H9 (cell line): ENCODE results near the gene COMTD1. TPM values are rescaled to one million over a fixed set of nuclear protein-coding genes. Genes with fewer than 3 reads are reported as not detected.

ENCODE experiments used
- DNase-seq: peaks from one replicate; pipeline ENCODE4 v3.0.0-alpha.2; 2017
- H2AFZ ChIP-seq: one replicate; pipeline ENCODE4 v1.6.1; 2013; ENCODE audit warnings: mild to moderate bottlenecking, low read length, control low read depth, moderate library complexity
- H2AK5ac ChIP-seq: 2 replicates; pipeline ENCODE4 v1.6.1; 2013; ENCODE audit warnings: low read length, control low read depth, mixed read lengths; ENCODE audit not compliant: insufficient read length
- H2BK120ac ChIP-seq: one replicate; pipeline ENCODE4 v1.6.1; 2013; ENCODE audit warnings: low read depth, mild to moderate bottlenecking, low read length, control low read depth, inconsistent platforms; ENCODE audit not compliant: poor library complexity, severe bottlenecking
- H2BK12ac ChIP-seq: 2 replicates; pipeline ENCODE4 v1.6.1; 2013; ENCODE audit warnings: low read length, control low read depth, mixed read lengths, low read depth; ENCODE audit not compliant: insufficient read length
- H2BK15ac ChIP-seq: 2 replicates; pipeline ENCODE4 v1.6.1; 2013; ENCODE audit warnings: low read depth, low read length, control low read depth
- H2BK20ac ChIP-seq: one replicate; pipeline ENCODE4 v1.6.1; 2013; ENCODE audit warnings: low read depth, mild to moderate bottlenecking, low read length, control low read depth, inconsistent platforms; ENCODE audit not compliant: poor library complexity, severe bottlenecking
- H2BK5ac ChIP-seq: 2 replicates; pipeline ENCODE4 v1.6.1; 2013; ENCODE audit warnings: low read length, control low read depth, mixed read lengths; ENCODE audit not compliant: insufficient read length
- H3K14ac ChIP-seq: 2 replicates; pipeline ENCODE4 v1.6.1; 2013; ENCODE audit warnings: low read length, control low read depth; ENCODE audit not compliant: insufficient read depth
- H3K18ac ChIP-seq: 2 replicates; pipeline ENCODE4 v1.6.1; 2013; ENCODE audit warnings: low read depth, mild to moderate bottlenecking, mixed read lengths, low read length, control low read depth; ENCODE audit not compliant: insufficient read length
- H3K23ac ChIP-seq: 2 replicates; pipeline ENCODE4 v1.6.1; 2013; ENCODE audit warnings: low read length, control low read depth, mixed read lengths, low read depth; ENCODE audit not compliant: insufficient read length
- H3K23me2 ChIP-seq: 2 replicates; pipeline ENCODE4 v1.6.1; 2013; ENCODE audit warnings: low read depth, mild to moderate bottlenecking, mixed read lengths, low read length, control low read depth; ENCODE audit not compliant: insufficient read length, poor library complexity, severe bottlenecking
- H3K27ac ChIP-seq: 2 replicates; pipeline ENCODE4 v1.5.1; 2013; ENCODE audit warnings: low read length, control low read depth, mixed read lengths, low read depth; ENCODE audit not compliant: insufficient read length
- H3K27me3 ChIP-seq: 2 replicates; pipeline ENCODE4 v1.6.1; 2013; ENCODE audit warnings: low read length, control low read depth, inconsistent platforms; ENCODE audit not compliant: insufficient read depth
- H3K4ac ChIP-seq: 2 replicates; pipeline ENCODE4 v1.6.1; 2013; ENCODE audit warnings: low read depth, mild to moderate bottlenecking, control low read depth, inconsistent platforms, low read length, moderate library complexity
- H3K4me1 ChIP-seq: 2 replicates; pipeline ENCODE4 v1.6.1; 2013; ENCODE audit warnings: low read length, control low read depth, inconsistent platforms; ENCODE audit not compliant: insufficient read depth
- H3K4me2 ChIP-seq: 2 replicates; pipeline ENCODE4 v1.6.1; 2013; ENCODE audit warnings: low read length, control low read depth, mixed read lengths; ENCODE audit not compliant: insufficient read length, insufficient read depth
- H3K56ac ChIP-seq: 2 replicates; pipeline ENCODE4 v1.6.1; 2013; ENCODE audit warnings: low read depth, mild to moderate bottlenecking, mixed read lengths, low read length, control low read depth; ENCODE audit not compliant: insufficient read length
- H3K79me1 ChIP-seq: 2 replicates; pipeline ENCODE4 v1.6.1; 2013; ENCODE audit warnings: low read depth, mild to moderate bottlenecking, moderate library complexity, low read length, control low read depth, inconsistent platforms; ENCODE audit not compliant: insufficient read depth, poor library complexity, severe bottlenecking
- H3K79me2 ChIP-seq: 2 replicates; pipeline ENCODE4 v1.6.1; 2013; ENCODE audit warnings: low read length, control low read depth, inconsistent platforms; ENCODE audit not compliant: insufficient read depth
- H3K9ac ChIP-seq: 2 replicates; pipeline ENCODE4 v1.6.1; 2013; ENCODE audit warnings: low read length, control low read depth, mixed read lengths; ENCODE audit not compliant: insufficient read length; ENCODE audit errors: extremely low read depth
- H3K9me3 ChIP-seq: one replicate; pipeline ENCODE4 v1.6.1; 2013; ENCODE audit warnings: low read depth, low read length, inconsistent platforms; ENCODE audit not compliant: control insufficient read depth
- H3T11ph ChIP-seq: one replicate; pipeline ENCODE4 v1.6.1; 2013; ENCODE audit warnings: mild to moderate bottlenecking, low read length, control low read depth, inconsistent platforms
- H4K20me1 ChIP-seq: one replicate; pipeline ENCODE4 v1.6.1; 2013; ENCODE audit not compliant: control insufficient read depth, insufficient read length, insufficient read depth
- H4K5ac ChIP-seq: 2 replicates; pipeline ENCODE4 v1.6.1; 2013; ENCODE audit warnings: low read depth, mild to moderate bottlenecking, mixed read lengths, low read length, control low read depth; ENCODE audit not compliant: insufficient read length
- H4K8ac ChIP-seq: replicated peaks from 2 replicates; pipeline ENCODE4 v1.6.1; 2013; ENCODE audit warnings: low read length, control low read depth, mixed read lengths, low read depth; ENCODE audit not compliant: insufficient read length
- H4K91ac ChIP-seq: 2 replicates; pipeline ENCODE4 v1.6.1; 2013; ENCODE audit warnings: low read depth, mild to moderate bottlenecking, moderate library complexity, mixed read lengths, low read length, control low read depth; ENCODE audit not compliant: insufficient read length
- H3K27ac Mint-ChIP-seq, 3 experiments: 2 replicates in 2 of 3; 3 replicates in 1 of 3; pipeline ENCODE4 v1.8.0; 2020 to 2021; ENCODE audit warnings: mixed read lengths in 3 of 3, mild to moderate bottlenecking in 1 of 3, moderate library complexity in 1 of 3
- H3K27me3 Mint-ChIP-seq: 2 replicates; pipeline ENCODE4 v1.8.0; 2021; ENCODE audit warnings: low read depth, mild to moderate bottlenecking, moderate library complexity, mixed read lengths
- H3K36me3 Mint-ChIP-seq, 3 experiments: 2 replicates in 2 of 3; 3 replicates in 1 of 3; pipeline ENCODE4 v1.8.0; 2020 to 2021; ENCODE audit warnings: low read depth in 3 of 3, mixed read lengths in 3 of 3; ENCODE audit not compliant: insufficient read depth in 1 of 3
- H3K4me1 Mint-ChIP-seq, 2 experiments: 2 replicates each; pipeline ENCODE4 v1.8.0; 2020; ENCODE audit warnings: mixed read lengths in 2 of 2
- H3K4me3 Mint-ChIP-seq, 2 experiments: 2 replicates in 1 of 2; 3 replicates in 1 of 2; pipeline ENCODE4 v1.8.0; 2020 to 2021; ENCODE audit warnings: mild to moderate bottlenecking in 2 of 2, mixed read lengths in 2 of 2, moderate library complexity in 1 of 2
- H3K9me3 Mint-ChIP-seq, 2 experiments: 2 replicates in 1 of 2; 3 replicates in 1 of 2; pipeline ENCODE4 v1.8.0; 2020; ENCODE audit warnings: mild to moderate bottlenecking in 2 of 2, mixed read lengths in 2 of 2, moderate library complexity in 1 of 2
- CTCF ChIP-seq: fragments of 200-600 bp; sonication (generic); conservative IDR thresholded peaks from 3 replicates; pipeline ENCODE4 v1.8.0; 2021; ENCODE audit warnings: antibody characterized with exemption, mild to moderate bottlenecking
- WGBS: extraction: QIAGEN DNeasy Blood & Tissue Kit; methylation state at CpG from one replicate; pipeline ENCODE4 v1.1.7; 2013; ENCODE audit warnings: missing lambda C conversion rate, low lambda C conversion rate, mixed read lengths; ENCODE audit not compliant: insufficient read length; ENCODE audit errors: extremely low coverage; 5-methylcytosine and 5-hydroxymethylcytosine counted together
- total RNA-seq: library from RNA; stranded (reverse); gene quantifications from 2 replicates; pipeline ENCODE4 v1.2.1, GENCODE V29; 2021

The COMTD1 gene
- total RNA-seq, 1 experiment from 2014 or later, result 28.3 TPM

GRCh38 chr10:75250934-75251333 is 15.2 kb upstream of the COMTD1 start:
- Histone ChIP-seq H3K4ac (no peak overlapping the region), H4K20me1 (no peaks in the 10 kb centered on the region), H3K23ac (no peak overlapping the region), H2AK5ac (no peak overlapping the region), H3K18ac (no peak overlapping the region), H3K9ac (no peak overlapping the region), H2BK12ac (no peak overlapping the region), H3K27me3 (no peaks in the 10 kb centered on the region), H4K8ac (no peak overlapping the region), H3K9me3 (peaks cover 8% of the 10 kb centered on the region), H2BK20ac (no peak overlapping the region), H3K14ac (no peak overlapping the region), H3K79me1 (no peaks in the 10 kb centered on the region), H2BK120ac (no peak overlapping the region), H3K4me2 (no peak overlapping the region), H2BK15ac (no peak overlapping the region), H3K4me1 (no peaks in the 10 kb centered on the region; the same call in 1 of the 2 replicates), H3K79me2 (no peaks in the 10 kb centered on the region), H3K56ac (no peak overlapping the region), H3T11ph (no peak overlapping the region), H4K91ac (no peak overlapping the region), H2BK5ac (no peak overlapping the region), H3K27ac (no peak overlapping the region), H4K5ac (no peak overlapping the region), H2AFZ (no peak overlapping the region), H3K23me2 (no peaks in the 10 kb centered on the region)
- H3K36me3 Mint-ChIP-seq, result peaks cover 9 to 15% (median 15%) of the 10 kb centered on the region in 3 experiments
- no peak for TF ChIP-seq CTCF
- H3K4me1 Mint-ChIP-seq, result peaks cover under 1 to 5% of the 10 kb centered on the region in 2 experiments
- H3K4me3 Mint-ChIP-seq, result no peak overlapping the region
- no CpG with 5 or more reads among the region's 3 CpGs for WGBS
- H3K9me3 Mint-ChIP-seq, result peaks cover 25 to 30% of the 10 kb centered on the region in 2 experiments
- no peak overlapping the region for H3K27ac Mint-ChIP-seq
- H3K27me3 Mint-ChIP-seq, result 0 out of 2 replicates have a peak, but pooled peaks cover 2% of the 10 kb centered on the region
- DNase-seq, result no peak
